Ishikawa (cell line): Measurements from ENCODE around the gene TSPAN18.

Experiments used
- CEBPB ChIP-seq: IDR thresholded peaks from 2 replicates; pipeline ENCODE4 v1.6.1; 2012
- CREB1 ChIP-seq: IDR thresholded peaks from 2 replicates; pipeline ENCODE4 v1.6.1; 2012; ENCODE audit warnings: low read depth
- EGR1 ChIP-seq: IDR thresholded peaks from 2 replicates; pipeline ENCODE4 v1.6.1; 2012
- EP300 ChIP-seq: IDR thresholded peaks from 2 replicates; pipeline ENCODE4 v1.6.1; 2012; ENCODE audit warnings: borderline replicate concordance
- FOXM1 ChIP-seq: IDR thresholded peaks from 2 replicates; pipeline ENCODE4 v1.6.1; 2012; ENCODE audit warnings: low read depth, borderline replicate concordance
- MAX ChIP-seq: IDR thresholded peaks from 2 replicates; pipeline ENCODE4 v1.6.1; 2012
- NFIC ChIP-seq: IDR thresholded peaks from 2 replicates; pipeline ENCODE4 v1.6.1; 2012
- RAD21 ChIP-seq: IDR thresholded peaks from 2 replicates; pipeline ENCODE4 v1.6.1; 2012; ENCODE audit warnings: low read depth
- REST ChIP-seq: IDR thresholded peaks from 2 replicates; pipeline ENCODE4 v1.6.1; 2012; ENCODE audit warnings: low read depth, mild to moderate bottlenecking
- TAF1 ChIP-seq: IDR thresholded peaks from 2 replicates; pipeline ENCODE4 v1.6.1; 2012; ENCODE audit warnings: low read depth, mild to moderate bottlenecking
- TCF12 ChIP-seq: IDR thresholded peaks from 2 replicates; pipeline ENCODE4 v1.6.1; 2012; ENCODE audit warnings: low read depth
- TEAD4 ChIP-seq: IDR thresholded peaks from 2 replicates; pipeline ENCODE4 v1.6.1; 2012
- USF1 ChIP-seq: IDR thresholded peaks from 2 replicates; pipeline ENCODE4 v1.6.1; 2012
- YY1 ChIP-seq: IDR thresholded peaks from 2 replicates; pipeline ENCODE4 v1.6.1; 2012; ENCODE audit warnings: low read depth
- ZBTB7A ChIP-seq: IDR thresholded peaks from 2 replicates; pipeline ENCODE4 v1.6.1; 2012; ENCODE audit warnings: low read depth

Gene TSPAN18

GRCh38 chr11:44945666-44946065 is 218.9 kb downstream of the TSPAN18 start:
- no peak for TF ChIP-seq RAD21
- TF ChIP-seq TEAD4: no peak
- TF ChIP-seq TAF1: no peak
- TF ChIP-seq FOXM1: no peak
- TF ChIP-seq REST: no peak
- no peak for TF ChIP-seq EP300
- no peak for TF ChIP-seq NFIC
- TF ChIP-seq MAX: no peak
- no peak for TF ChIP-seq ZBTB7A
- no peak for TF ChIP-seq CREB1
- no peak for TF ChIP-seq EGR1
- TF ChIP-seq TCF12: no peak

GRCh38 chr11:44946263-44946662 is 219.5 kb downstream of the TSPAN18 start:
- TF ChIP-seq USF1 (no peak), TCF12 (no peak), NFIC (no peak), RAD21 (no peak), EP300 (no peak), TAF1 (no peak), ZBTB7A (no peak), MAX (no peak), YY1 (no peak), CREB1 (no peak), EGR1 (no peak), REST (no peak), CEBPB (no peak), FOXM1 (no peak), TEAD4 (no peak)

- TF ChIP-seq TAF1 (no peak), RAD21 (no peak), TCF12 (no peak), USF1 (no peak), FOXM1 (no peak), ZBTB7A (no peak), EGR1 (no peak), CREB1 (no peak), MAX (no peak), REST (no peak), EP300 (no peak), YY1 (no peak), TEAD4 (no peak)
These were observed 220.4 kb downstream of the TSPAN18 start for GRCh38 chr11:44947114-44947513.

GRCh38 chr11:44948155-44948554 is 221.4 kb downstream of the TSPAN18 start:
- no peak for TF ChIP-seq RAD21
